GM23338 (cell line): ENCODE results near the gene TRPM2. TPM values are rescaled to one million over a fixed set of nuclear protein-coding genes. Genes with fewer than 3 reads are reported as not detected.

Experiments used
- ATAC-seq: fragments of 200-7000 bp; cut with Tn5 transposase; 3 replicates; pipeline ENCODE4 v1.9.1; 2020
- DNase-seq: peaks from one replicate; pipeline ENCODE4 v3.0.0-alpha.2; 2015; ENCODE audit warnings: low spot score
- H2AFZ ChIP-seq: fragments of 200-600 bp; sonication (generic); 2 replicates; pipeline ENCODE4 v1.8.0; 2016; ENCODE audit warnings: antibody characterized with exemption, mild to moderate bottlenecking, moderate library complexity
- H3F3A ChIP-seq: fragments of 200-600 bp; sonication (generic); replicated peaks from 2 replicates; pipeline ENCODE4 v1.8.0; 2017; ENCODE audit warnings: antibody characterized with exemption, mixed run types, low read depth
- H3K27ac ChIP-seq: fragments of 200-600 bp; sonication (generic); 2 replicates; pipeline ENCODE4 v1.6.1; 2016; ENCODE audit warnings: low read depth
- H3K27me3 ChIP-seq: fragments of 200-600 bp; sonication (generic); 2 replicates; pipeline ENCODE4 v1.8.0; 2016; ENCODE audit warnings: mild to moderate bottlenecking, mixed run types, moderate library complexity; ENCODE audit not compliant: insufficient read depth
- H3K36me3 ChIP-seq: fragments of 200-600 bp; sonication (generic); 2 replicates; pipeline ENCODE4 v1.8.0; 2016; ENCODE audit warnings: mild to moderate bottlenecking; ENCODE audit not compliant: insufficient read depth
- H3K4me1 ChIP-seq: fragments of 200-600 bp; sonication (generic); 2 replicates; pipeline ENCODE4 v1.8.0; 2016; ENCODE audit warnings: mild to moderate bottlenecking, moderate library complexity; ENCODE audit not compliant: insufficient read depth
- H3K4me2 ChIP-seq: fragments of 200-600 bp; sonication (generic); 2 replicates; pipeline ENCODE4 v1.7.1; 2017; ENCODE audit warnings: mixed run types
- H3K4me3 ChIP-seq: fragments of 200-600 bp; sonication (generic); 2 replicates; pipeline ENCODE4 v1.6.1; 2016; ENCODE audit warnings: mixed run types
- H3K79me2 ChIP-seq: fragments of 200-600 bp; sonication (generic); replicated peaks from 2 replicates; pipeline ENCODE4 v1.8.0; 2017; ENCODE audit warnings: mild to moderate bottlenecking; ENCODE audit not compliant: insufficient read depth
- H3K9me2 ChIP-seq: fragments of 200-600 bp; sonication (generic); 2 replicates; pipeline ENCODE4 v1.8.0; 2017; ENCODE audit not compliant: insufficient read depth
- H4K20me1 ChIP-seq: fragments of 200-600 bp; sonication (generic); replicated peaks from 2 replicates; pipeline ENCODE4 v1.8.0; 2017; ENCODE audit warnings: mild to moderate bottlenecking; ENCODE audit not compliant: insufficient read depth
- H3K27ac Mint-ChIP-seq: 2 replicates; pipeline ENCODE4 v1.8.0; 2020; ENCODE audit warnings: inconsistent platforms, mild to moderate bottlenecking, moderate library complexity, mixed read lengths
- H3K27me3 Mint-ChIP-seq: 3 replicates; pipeline ENCODE4 v1.8.0; 2022; ENCODE audit warnings: low read depth, mild to moderate bottlenecking, moderate library complexity, mixed read lengths, inconsistent platforms; ENCODE audit not compliant: insufficient read depth, poor library complexity
- H3K36me3 Mint-ChIP-seq: 3 replicates; pipeline ENCODE4 v1.8.0; 2021; ENCODE audit warnings: low read depth, mild to moderate bottlenecking, inconsistent platforms, moderate library complexity, mixed read lengths
- H3K4me1 Mint-ChIP-seq: 3 replicates; pipeline ENCODE4 v1.8.0; 2020; ENCODE audit warnings: mild to moderate bottlenecking, inconsistent platforms, mixed read lengths
- H3K4me3 Mint-ChIP-seq: 3 replicates; pipeline ENCODE4 v1.8.0; 2021; ENCODE audit warnings: moderate library complexity, mild to moderate bottlenecking, inconsistent platforms, mixed read lengths
- H3K9me3 Mint-ChIP-seq: 3 replicates; pipeline ENCODE4 v1.8.0; 2020; ENCODE audit warnings: moderate library complexity, mild to moderate bottlenecking, inconsistent platforms, mixed read lengths
- CREB1 ChIP-seq: fragments of 250-450 bp; sonication (Bioruptor Pico); IDR thresholded peaks from 2 replicates; pipeline ENCODE4 v1.5.0; 2020; ENCODE audit warnings: low read depth, mild to moderate bottlenecking, moderate library complexity
- CTCF ChIP-seq, 2 experiments: fragments of 200-600 bp in 1 of 2; sonication (generic) in 1 of 2; conservative IDR thresholded peaks; 2 replicates each; pipeline versions ENCODE4 v1.5.1 to v1.6.1; 2016 to 2017; ENCODE audit warnings: antibody characterized with exemption in 2 of 2, low read depth in 2 of 2, mild to moderate bottlenecking in 2 of 2, moderate library complexity in 1 of 2
- ETS1 ChIP-seq: IDR thresholded peaks from 2 replicates; pipeline ENCODE4 v1.6.1; 2016; ENCODE audit warnings: antibody characterized with exemption
- EZH2 ChIP-seq: fragments of 200-600 bp; sonication (generic); IDR thresholded peaks from one replicate; pipeline ENCODE4 v1.8.0; 2017; ENCODE audit warnings: antibody characterized with exemption, mild to moderate bottlenecking, low read depth; ENCODE audit not compliant: unreplicated experiment
- EZH2phosphoT487 ChIP-seq: fragments of 200-600 bp; sonication (generic); IDR thresholded peaks from one replicate; pipeline ENCODE4 v1.8.1; 2018; ENCODE audit warnings: antibody characterized with exemption; ENCODE audit not compliant: unreplicated experiment
- JUNB ChIP-seq: IDR thresholded peaks from one replicate; pipeline ENCODE4 v1.6.1; 2016; ENCODE audit warnings: antibody characterized with exemption; ENCODE audit not compliant: unreplicated experiment
- NANOG ChIP-seq: IDR thresholded peaks from 2 replicates; pipeline ENCODE4 v1.6.1; 2016; ENCODE audit warnings: antibody characterized with exemption, borderline replicate concordance
- POLR2AphosphoS5 ChIP-seq: IDR thresholded peaks from 2 replicates; pipeline ENCODE4 v1.6.1; 2016; ENCODE audit warnings: antibody characterized with exemption, low read depth
- REST ChIP-seq: IDR thresholded peaks from one replicate; pipeline ENCODE4 v1.6.1; 2018; ENCODE audit warnings: antibody characterized with exemption; ENCODE audit not compliant: unreplicated experiment
- STAT1 ChIP-seq: IDR thresholded peaks from one replicate; pipeline ENCODE4 v1.6.1; 2016; ENCODE audit warnings: antibody characterized with exemption; ENCODE audit not compliant: unreplicated experiment
- ZNF114 ChIP-seq: fragments of 250-450 bp; sonication (Bioruptor Pico); IDR thresholded peaks from 2 replicates; pipeline ENCODE4 v1.5.0; 2020; ENCODE audit warnings: mild to moderate bottlenecking, moderate library complexity
- ZNF331 ChIP-seq: fragments of 250-450 bp; sonication (Bioruptor Pico); IDR thresholded peaks from 2 replicates; pipeline ENCODE4 v1.5.0; 2020; ENCODE audit warnings: low read depth, mild to moderate bottlenecking, moderate library complexity
- ZNF462 ChIP-seq: fragments of 250-450 bp; sonication (Bioruptor Pico); IDR thresholded peaks from 2 replicates; pipeline ENCODE4 v1.5.0; 2020; ENCODE audit warnings: mild to moderate bottlenecking, moderate library complexity
- polyA plus RNA-seq: library from polyadenylated mRNA; unstranded; fragments of >200 nt; fragmentation: Nextera tagmentation; extraction: Ambion mirVana; gene quantifications from 2 replicates; pipeline ENCODE4 v1.2.1, GENCODE V29; 2016
- total RNA-seq: library from RNA; depleted of rRNA; stranded (reverse); fragments of >200 nt; shearing (Covaris generic); gene quantifications from 2 replicates; pipeline ENCODE4 v1.2.3, GENCODE V29; 2014

The TRPM2 gene
- total and polyA plus RNA-seq, 2 experiments from 2014 or later: 0.53 to 0.83 TPM

- H4K20me1 ChIP-seq: no peaks in the 10 kb centered on the region
- H2AFZ ChIP-seq: no peak overlapping the region
- TF ChIP-seq CTCF (conservative IDR thresholded peaks at IDR 0.05; ENCODE audit: low read depth in 2 of 2): no peak
- TF ChIP-seq CREB1 (CRISPR knock-in tag): no peak
- no peak for TF ChIP-seq EZH2
- no peak for TF ChIP-seq JUNB
- TF ChIP-seq STAT1: no peak
- no peak for TF ChIP-seq ETS1
- no peak for TF ChIP-seq ZNF462
- no peak for TF ChIP-seq EZH2phosphoT487
- TF ChIP-seq NANOG: no peak
- TF ChIP-seq REST: no peak
- TF ChIP-seq ZNF114 (CRISPR knock-in tag): no peak
- no peak for TF ChIP-seq POLR2AphosphoS5
- TF ChIP-seq ZNF331 (CRISPR knock-in tag): no peak
- H3K4me3 ChIP-seq: no peak overlapping the region
- no peaks in the 10 kb centered on the region for H3K36me3 ChIP-seq
- Mint-ChIP-seq H3K4me1 (peaks cover 3% of the 10 kb centered on the region; the same call in 1 of the 3 replicates), H3K9me3 (peaks cover 13% of the 10 kb centered on the region), H3K4me3 (no peak overlapping the region), H3K27me3 (peaks cover 5% of the 10 kb centered on the region), H3K27ac (no peak overlapping the region), H3K36me3 (peaks cover 7% of the 10 kb centered on the region)
- no peak for DNase-seq
- ATAC-seq: no peak
- H3K27me3 ChIP-seq: no peaks in the 10 kb centered on the region
- H3K79me2 ChIP-seq: no peaks in the 10 kb centered on the region
- no peaks in the 10 kb centered on the region for H3K9me2 ChIP-seq
- H3K27ac ChIP-seq: no peak overlapping the region
- no peak overlapping the region for H3K4me2 ChIP-seq
- H3F3A ChIP-seq: no peaks in the 10 kb centered on the region
- no peaks in the 10 kb centered on the region for H3K4me1 ChIP-seq
Measured at GRCh38 chr21:44423312-44423821, 69.9 kb downstream of the TRPM2 start.
